Suprapubic skin (tissue), 3 donors: ENCODE data around the gene BCL2L1.

ENCODE experiments used
- CTCF ChIP-seq, 2 donors: fragments of 200-600 bp in 1 of 2; fragments of 450-650 bp in 1 of 2; sonication (generic) in 1 of 2; IDR thresholded peaks; one replicate each; pipeline ENCODE4 v1.5.1; 2016 to 2019; ENCODE audit warnings: antibody characterized with exemption in 2 of 2, mild to moderate bottlenecking in 1 of 2, moderate library complexity in 1 of 2
- EP300 ChIP-seq: sonication (generic); formaldehyde crosslinking; IDR thresholded peaks from one replicate; pipeline ENCODE4 v1.6.1; 2017; ENCODE audit warnings: antibody characterized with exemption
- POLR2A ChIP-seq, 2 donors: fragments of 450-650 bp; IDR thresholded peaks; one replicate each; pipeline ENCODE4 v1.6.1; 2017; ENCODE audit warnings: antibody characterized with exemption in 2 of 2, mild to moderate bottlenecking in 2 of 2, moderate library complexity in 2 of 2

- no peak for TF ChIP-seq CTCF (IDR thresholded peaks at IDR 0.05)
- no peak for TF ChIP-seq EP300
- TF ChIP-seq POLR2A (IDR thresholded peaks at IDR 0.05) = no peak
Observed at GRCh38 chr20:31716818-31717477, 5.7 kb downstream of the BCL2L1 start.
